ENCODE data around the gene AOPEP.

The AOPEP gene

DNA sequence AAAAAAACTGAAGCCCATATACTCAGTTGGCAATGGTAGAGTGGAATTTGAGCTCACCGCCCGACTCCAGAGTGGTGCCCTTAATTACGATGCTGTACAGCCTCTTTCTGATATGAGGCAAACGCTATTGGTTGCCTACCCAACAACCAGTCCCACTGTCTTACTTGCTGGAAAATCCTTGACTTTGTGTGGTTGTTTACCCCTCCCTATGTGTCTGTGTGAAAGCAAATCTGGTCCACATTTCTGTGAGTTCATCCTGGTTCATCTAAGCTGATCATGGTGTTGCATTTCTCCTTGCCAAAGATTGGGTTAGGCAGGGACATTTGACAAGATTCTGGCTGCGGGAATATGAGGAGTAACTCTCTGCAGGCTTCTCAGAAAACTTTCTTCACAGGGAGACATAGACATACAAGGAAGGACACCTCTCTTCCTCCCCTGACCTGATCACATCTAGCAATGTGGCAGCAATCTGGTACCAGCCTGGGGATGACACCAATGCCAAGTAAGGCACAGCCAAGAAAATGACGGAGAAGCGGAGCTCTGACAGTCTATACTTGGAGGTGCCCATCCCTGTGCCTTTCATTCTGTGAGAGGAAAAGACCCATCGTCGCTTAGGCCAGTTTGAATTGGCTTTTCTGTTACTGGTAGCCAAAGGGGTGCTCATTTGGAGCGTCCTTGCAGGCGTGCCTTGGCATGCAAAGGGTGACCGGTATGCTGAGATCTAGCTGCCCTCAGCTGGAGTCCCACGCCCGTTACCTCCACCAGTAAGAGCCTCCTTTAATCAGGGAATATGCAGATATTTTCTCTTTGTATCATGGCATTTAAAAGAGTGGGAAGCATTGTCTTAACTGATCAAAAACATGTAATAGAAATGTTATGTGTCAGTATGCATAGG lies 124.3 kb downstream of the AOPEP start:
- DNase-seq (ENCODE audit: low read depth, low spot score): no peak

DNA sequence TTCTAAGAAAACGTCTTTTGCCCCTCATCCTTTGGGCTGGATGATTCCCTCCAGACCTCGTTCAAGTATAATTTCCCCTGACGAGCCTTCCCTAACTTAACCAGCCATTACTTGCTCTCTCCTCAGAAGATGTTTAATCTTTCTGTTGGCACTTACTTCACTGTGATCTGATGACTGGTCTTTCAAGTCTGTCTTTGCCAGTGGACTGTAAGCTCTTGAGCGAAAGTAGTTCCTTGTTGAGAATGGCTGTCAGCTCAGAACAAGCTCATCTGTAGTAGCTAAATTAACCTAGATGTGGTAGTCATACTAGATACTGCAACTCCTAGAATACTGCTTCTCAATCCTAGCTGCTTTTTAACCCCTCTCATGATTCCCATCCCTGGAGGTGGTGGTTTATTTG lies 125.0 kb downstream of the AOPEP start:
- no peak for DNase-seq (ENCODE audit: low read depth, low spot score)

DNA sequence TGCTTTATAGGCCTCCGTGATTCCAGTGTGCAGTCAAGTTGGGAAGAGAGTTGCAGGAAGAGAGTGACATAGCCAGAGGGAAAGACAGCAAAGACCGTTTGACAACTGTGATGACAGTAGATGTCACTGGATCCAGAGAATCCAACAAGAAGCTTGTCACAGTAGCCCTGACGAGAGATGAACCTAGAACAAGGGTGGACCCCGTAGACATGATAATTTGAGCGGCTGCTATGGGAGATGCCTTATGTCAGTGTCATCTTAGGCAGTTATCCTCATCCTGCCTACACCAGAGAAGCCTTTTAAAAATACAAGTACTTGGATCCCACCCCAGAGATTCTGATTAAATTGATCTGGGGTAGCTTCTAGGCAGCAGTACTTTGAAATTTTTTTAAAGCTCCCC lies 125.4 kb downstream of the AOPEP start:
- no peak for DNase-seq (ENCODE audit: low read depth, low spot score)

GRCh38 chr9:94852373-94852772 lies 125.9 kb downstream of the AOPEP start:
- no peak for DNase-seq (ENCODE audit: low read depth, low spot score)

- no peak for DNase-seq (ENCODE audit: low read depth, low spot score)
Observed at GRCh38 chr9:94853887-94854286, 127.4 kb downstream of the AOPEP start.

- DNase-seq (ENCODE audit: low read depth, low spot score): no peak
Observed at GRCh38 chr9:94855903-94856302, 129.4 kb downstream of the AOPEP start.

- no peak for DNase-seq (ENCODE audit: low read depth, low spot score)
Observed at GRCh38 chr9:94857791-94858190, 131.3 kb downstream of the AOPEP start.

GRCh38 chr9:94859226-94859625 lies 132.7 kb downstream of the AOPEP start:
- DNase-seq (ENCODE audit: low read depth, low spot score): no peak

DNA sequence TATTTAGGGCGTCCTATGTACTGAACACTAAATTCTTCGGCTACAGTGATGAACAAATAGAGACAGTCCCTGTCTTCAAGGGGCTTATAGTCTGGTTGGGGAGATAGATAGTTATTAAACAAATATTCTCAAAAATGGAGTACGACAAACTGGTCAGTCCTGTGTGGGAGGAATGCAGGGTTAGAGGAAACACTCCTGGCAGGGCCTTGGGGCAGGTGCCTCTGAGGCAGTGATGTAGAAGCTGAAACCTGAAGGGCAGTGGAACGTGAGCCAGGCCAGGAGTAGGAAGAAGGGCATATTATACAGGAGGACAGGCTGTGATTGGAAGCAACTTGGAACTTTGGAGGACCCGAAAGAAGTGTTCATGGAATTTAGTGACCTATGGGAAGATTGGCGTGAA lies 133.4 kb downstream of the AOPEP start:
- DNase-seq (ENCODE audit: low read depth, low spot score): no peak

DNA sequence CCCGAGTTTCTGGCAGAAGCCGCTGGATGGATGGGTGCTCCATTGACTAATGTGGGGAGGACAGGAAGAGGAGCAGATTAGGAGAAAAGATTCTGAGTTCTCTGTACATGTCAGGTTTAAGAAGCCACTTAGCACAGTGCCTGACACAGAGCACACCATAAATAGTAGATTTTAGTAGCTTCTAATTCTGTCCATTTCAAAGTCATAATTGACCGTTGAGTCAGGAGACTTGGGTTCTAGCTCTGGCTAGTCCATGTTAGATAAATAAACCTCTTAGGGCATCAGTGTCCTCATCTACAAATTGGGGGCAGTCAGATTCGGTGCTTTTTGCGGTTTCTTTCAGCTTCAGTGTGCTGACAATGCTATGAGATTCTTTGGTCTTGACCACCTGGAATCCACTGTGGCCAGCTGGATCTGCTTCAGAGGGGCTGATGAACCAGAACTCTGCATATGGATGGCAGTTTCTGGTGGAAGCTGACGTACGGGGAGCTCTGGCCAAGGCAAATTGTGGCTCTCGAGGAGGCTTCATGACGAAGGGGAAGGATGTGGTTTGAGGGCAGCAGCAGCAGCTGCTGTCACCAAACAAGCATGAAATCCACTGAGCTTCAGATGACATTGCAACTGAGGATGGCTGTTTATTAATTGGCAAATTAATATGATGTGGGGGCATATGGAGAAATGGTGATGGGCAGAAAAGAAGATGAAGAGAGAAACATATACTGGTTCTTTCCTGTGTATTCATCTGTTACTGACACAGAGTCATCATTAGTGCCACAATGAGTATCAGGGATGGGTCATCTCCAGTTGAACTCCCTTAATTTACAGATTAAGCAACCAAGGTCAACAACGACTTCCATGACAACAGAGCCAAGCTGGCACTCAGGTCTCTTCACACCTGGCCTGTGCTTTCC lies 134.4 kb downstream of the AOPEP start:
- DNase-seq (ENCODE audit: low read depth, low spot score): peak; percentile 6

- no peak for DNase-seq (ENCODE audit: low read depth, low spot score)
Observed at GRCh38 chr9:94861589-94862272, 135.2 kb downstream of the AOPEP start.

DNA sequence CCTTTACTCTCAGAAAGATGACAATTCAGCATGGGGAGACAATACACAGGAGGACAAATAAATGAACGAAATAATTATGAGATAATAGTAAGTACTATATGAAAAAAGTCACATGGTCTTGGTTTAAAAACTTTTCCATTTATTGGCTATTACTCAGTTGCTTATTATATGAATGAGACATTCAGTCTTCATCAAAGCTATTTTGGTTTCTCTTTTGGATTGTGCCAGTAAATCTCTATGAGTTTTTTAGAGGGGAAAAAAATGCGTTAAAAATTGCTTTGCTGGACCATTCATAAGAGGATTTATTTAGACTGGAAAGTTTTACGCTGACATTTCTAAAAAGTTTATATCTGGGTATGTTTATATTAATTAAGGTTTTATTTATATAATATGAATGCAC lies 137.7 kb downstream of the AOPEP start:
- no peak for DNase-seq (ENCODE audit: low read depth, low spot score)

DNA sequence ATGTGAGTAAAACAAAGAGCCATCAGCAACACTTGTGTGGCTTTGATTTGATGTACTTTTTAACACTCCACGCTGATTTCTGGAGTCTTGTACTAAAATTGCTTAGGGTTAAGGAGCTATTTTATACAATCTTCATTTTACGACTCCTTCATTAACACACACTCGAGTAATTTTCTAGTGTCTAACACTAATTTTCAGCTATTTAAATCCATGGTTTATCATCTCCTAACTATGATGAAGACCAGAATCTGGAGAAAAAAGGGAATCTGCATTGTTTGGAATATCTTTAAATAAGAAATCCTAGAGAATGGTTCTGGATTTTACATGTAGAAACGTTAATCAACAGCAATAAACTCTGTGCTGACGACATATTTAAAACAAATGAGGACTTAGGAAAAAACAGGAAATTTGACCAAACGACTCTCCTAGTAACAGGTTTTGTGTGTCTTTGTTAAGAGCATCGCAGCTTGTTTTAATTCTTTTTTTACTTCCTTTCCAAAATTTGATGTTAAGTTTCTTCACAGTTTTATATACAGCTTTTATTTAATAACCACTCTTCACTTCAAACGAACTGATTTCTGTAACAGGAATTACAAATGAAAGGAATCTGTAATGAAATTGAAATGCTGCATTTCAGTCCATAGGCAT lies 138.5 kb downstream of the AOPEP start:
- DNase-seq (ENCODE audit: low read depth, low spot score): no peak

GRCh38 chr9:94865582-94866452 lies 139.3 kb downstream of the AOPEP start:
- no peak for DNase-seq (ENCODE audit: low read depth, low spot score)

- DNase-seq (ENCODE audit: low read depth, low spot score): no peak
Observed at GRCh38 chr9:94866770-94867169, 140.3 kb downstream of the AOPEP start.

- no peak for DNase-seq (ENCODE audit: low read depth, low spot score)
Observed at GRCh38 chr9:94867281-94867841, 140.9 kb downstream of the AOPEP start.

DNA sequence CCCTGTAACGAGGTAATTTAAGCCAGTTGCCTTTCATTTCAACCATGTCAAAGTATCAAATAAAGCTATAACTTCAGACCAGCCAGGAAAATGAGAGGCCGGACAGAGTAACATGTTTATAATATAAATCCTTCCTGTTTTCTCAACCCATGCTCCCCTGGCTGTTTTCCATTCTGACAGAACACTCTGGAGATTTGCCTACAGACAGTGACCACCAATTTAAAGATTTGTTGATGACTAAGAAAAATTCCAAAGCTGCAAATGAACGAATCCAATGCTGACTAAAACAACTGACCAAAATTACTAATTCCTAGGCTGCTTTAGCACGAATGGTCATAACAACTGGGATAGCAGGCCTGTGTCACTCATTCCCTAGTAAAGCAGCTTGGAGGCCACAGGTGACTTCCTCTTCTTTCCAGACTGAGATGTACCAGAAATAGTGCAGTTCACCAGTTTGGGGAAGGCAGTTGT lies 141.4 kb downstream of the AOPEP start:
- no peak for DNase-seq (ENCODE audit: low read depth, low spot score)

GRCh38 chr9:94868464-94868863 lies 142.0 kb downstream of the AOPEP start:
- DNase-seq (ENCODE audit: low read depth, low spot score): no peak

DNA sequence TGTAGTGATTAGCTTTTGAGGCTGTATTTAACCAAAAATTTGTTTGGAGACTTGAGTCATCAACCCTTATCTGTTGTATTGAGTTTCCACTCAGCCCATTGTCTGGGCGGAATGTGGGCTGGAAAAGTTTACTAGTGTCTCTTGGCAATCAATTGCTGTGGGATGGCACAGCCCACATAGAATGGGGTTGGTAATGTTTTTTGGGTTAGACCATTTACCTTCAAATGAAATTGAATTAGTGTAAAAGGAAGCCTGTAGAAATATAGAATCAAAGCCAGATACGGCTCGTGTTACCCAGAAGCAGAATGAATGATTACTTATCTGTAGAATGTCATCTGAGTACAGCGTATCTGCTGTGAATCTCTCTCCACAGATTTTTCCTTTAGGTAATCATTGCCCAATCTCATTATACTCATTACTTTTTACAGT lies 142.9 kb downstream of the AOPEP start:
- DNase-seq (ENCODE audit: low read depth, low spot score): no peak

- no peak for DNase-seq (ENCODE audit: low read depth, low spot score)
Observed at GRCh38 chr9:94870465-94870792, 143.9 kb downstream of the AOPEP start.

Data from activated naive CD8-positive, alpha-beta T cell treated with anti-CD3 and anti-CD28 coated beads, Interleukin-2, amount 50 U/mL, for 16 hours (primary cell).